ENCODE measurements around the gene GMEB1. TPM values are rescaled to one million over a fixed set of nuclear protein-coding genes. Genes with fewer than 3 reads are reported as not detected.
"Not testable (repeated sequence)": the region's sequence is repeated elsewhere in the genome, so short reads cannot be mapped to it uniquely, and the experiment has no call there.

Gene GMEB1
- total RNA-seq, 2 donors from 2014 or later: 14.0 to 14.9 TPM

GRCh38 chr1:28642847-28643635 is 25.5 kb upstream of the GMEB1 start, which contains the start of gene TAF12:
TAF12 (minus strand) TSS chr1:28643067; CDS start chr1:28622081, 20,986 bp downstream.
- intact Hi-C loops (cut with DNase I): loop anchor here (5.0 kb wide), 1 partner anchor 94 kb away; the partner anchor contains the start of gene YTHDF2
- peak within 1 kb of the TSS; percentile 88 for H3K27ac ChIP-seq
- no peaks in the 10 kb centered on the region for H3K9me3 ChIP-seq
- no peaks in the 10 kb centered on the region for H3K27me3 ChIP-seq
- peak; percentile 95 for DNase-seq
- TF ChIP-seq CTCF (IDR thresholded peaks at IDR 0.05): peak; percentile 12
- no peaks in the 10 kb centered on the region for H3K36me3 ChIP-seq
- peak within 1 kb of the TSS; percentile 88 for H3K4me3 ChIP-seq
- peak within 1 kb of the TSS; percentile 94 to 100 for H3K9ac ChIP-seq (ENCODE audit: low read depth in 2 of 2, low read length in 2 of 2)
- peaks cover 18% of the 10 kb centered on the region for H3K4me1 ChIP-seq

GRCh38 chr1:28644494-28644893 is 24.1 kb upstream of the GMEB1 start:
- intact Hi-C loops (cut with DNase I): loop anchor here (5.0 kb wide), 1 partner anchor 93 kb away; the partner anchor contains the start of gene YTHDF2
- Histone ChIP-seq H3K27ac (peak overlapping the region; percentile 88), H3K27me3 (no peaks in the 10 kb centered on the region), H3K4me3 (no peak overlapping the region), H3K9ac (ENCODE audit: low read depth in 2 of 2, low read length in 2 of 2) (peak overlapping the region in 1 of 2 donors; percentile 100), H3K9me3 (no peaks in the 10 kb centered on the region), H3K4me1 (peaks cover 18% of the 10 kb centered on the region), H3K36me3 (no peaks in the 10 kb centered on the region)
- DNase-seq: no peak
- no peak for TF ChIP-seq CTCF (IDR thresholded peaks at IDR 0.05)

- intact Hi-C loops (cut with DNase I); H3K27me3 ChIP-seq; H3K4me3 ChIP-seq; DNase-seq; H3K36me3 ChIP-seq; H3K9me3 ChIP-seq; H3K27ac ChIP-seq; H3K9ac ChIP-seq (ENCODE audit: low read depth in 2 of 2, low read length in 2 of 2): not testable (repeated sequence)
- H3K4me1 ChIP-seq: peaks cover 18% of the 10 kb centered on the region
Observed at GRCh38 chr1:28645406-28645805, 23.2 kb upstream of the GMEB1 start.

DNA sequence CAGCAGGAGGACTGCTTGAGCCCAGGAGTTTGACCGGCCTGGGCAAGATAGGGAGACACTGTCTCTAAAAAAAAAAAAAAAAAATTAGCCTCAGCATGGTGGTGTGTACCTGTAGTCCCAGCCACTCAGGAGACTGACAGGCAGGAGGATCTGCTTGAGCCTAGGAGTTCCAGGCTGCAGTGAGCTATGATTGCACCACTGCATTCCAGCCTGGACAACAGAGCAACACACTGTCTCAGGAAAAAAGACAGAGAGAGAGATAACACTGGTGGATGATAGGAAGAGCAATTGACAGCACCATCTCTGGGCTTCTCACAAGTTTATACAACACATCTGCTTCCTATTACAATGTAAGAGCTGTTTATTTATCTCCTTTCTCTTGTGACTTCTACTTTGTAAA is 22.5 kb upstream of the GMEB1 start:
- H3K4me1 ChIP-seq: peaks cover 18% of the 10 kb centered on the region
- no peaks in the 10 kb centered on the region for H3K36me3 ChIP-seq
- no peak overlapping the region for H3K27ac ChIP-seq
- H3K9ac ChIP-seq (ENCODE audit: low read depth in 2 of 2, low read length in 2 of 2): no peak overlapping the region
- no peak for DNase-seq
- H3K9me3 ChIP-seq: no peaks in the 10 kb centered on the region
- no peak for TF ChIP-seq CTCF (IDR thresholded peaks at IDR 0.05)
- no peaks in the 10 kb centered on the region for H3K27me3 ChIP-seq
- intact Hi-C loops (cut with DNase I): no loop called here
- H3K4me3 ChIP-seq: no peak overlapping the region

GRCh38 chr1:28648008-28648473 is 20.5 kb upstream of the GMEB1 start:
- no peaks in the 10 kb centered on the region for H3K9me3 ChIP-seq

More at GRCh38 chr1:28648008-28648473, 20.5 kb upstream of the GMEB1 start:
- intact Hi-C loops (cut with DNase I): no loop called here
- H3K27ac ChIP-seq: peak overlapping the region; percentile 90
- no peaks in the 10 kb centered on the region for H3K36me3 ChIP-seq
- H3K4me3 ChIP-seq: peak overlapping the region; percentile 27
- DNase-seq: peak; percentile 93
- peak overlapping the region; percentile 63 to 73 for H3K9ac ChIP-seq (ENCODE audit: low read depth in 2 of 2, low read length in 2 of 2)
- H3K4me1 ChIP-seq: peaks cover 11% of the 10 kb centered on the region
- no peaks in the 10 kb centered on the region for H3K27me3 ChIP-seq
- no peak for TF ChIP-seq CTCF (IDR thresholded peaks at IDR 0.05)
